OCI-LY3 (cell line): ENCODE data around the gene SNX30.

Experiments used
- H2AFZ ChIP-seq: fragments of 200-600, 300-600 bp; shearing (Covaris generic); 2 replicates; pipeline ENCODE4 v1.6.0; 2014; ENCODE audit warnings: antibody characterized with exemption, low read depth, low read length
- H3K27ac ChIP-seq: fragments of 200-600, 300-600 bp; sonication (generic); 2 replicates; pipeline ENCODE4 v1.5.1; 2014; ENCODE audit warnings: mild to moderate bottlenecking, low read length, moderate library complexity, mixed read lengths
- H3K27me3 ChIP-seq: fragments of 200-600, 300-600 bp; sonication (generic); 2 replicates; pipeline ENCODE4 v1.6.1; 2014; ENCODE audit warnings: low read depth, low read length, mixed read lengths
- H3K36me3 ChIP-seq: fragments of 200-600, 300-600 bp; sonication (generic); replicated peaks from 2 replicates; pipeline ENCODE3; 2014; ENCODE audit warnings: low read depth, low read length, mixed read lengths
- H3K4me1 ChIP-seq: fragments of 300-600, 200-600 bp; sonication (generic); 2 replicates; pipeline ENCODE4 v1.6.1; 2014; ENCODE audit warnings: low read length, mixed read lengths
- H3K4me2 ChIP-seq: fragments of 200-600, 300-600 bp; sonication (generic); 2 replicates; pipeline ENCODE4 v1.6.1; 2014; ENCODE audit warnings: low read length, mixed read lengths
- H3K4me3 ChIP-seq: fragments of 300-600, 200-600 bp; sonication (generic); 2 replicates; pipeline ENCODE4 v1.5.1; 2014; ENCODE audit warnings: antibody characterized with exemption, mild to moderate bottlenecking, low read length, moderate library complexity
- H3K79me2 ChIP-seq: fragments of 300-600, 200-600 bp; shearing (Covaris generic); 2 replicates; pipeline ENCODE4 v1.6.1; 2014; ENCODE audit warnings: mild to moderate bottlenecking, low read length, mixed read lengths
- H3K9ac ChIP-seq: fragments of 300-600, 200-600 bp; shearing (Covaris generic); 2 replicates; pipeline ENCODE4 v1.6.0; 2014; ENCODE audit warnings: mild to moderate bottlenecking, low read length, moderate library complexity
- H3K9me3 ChIP-seq: fragments of 200-600, 300-600 bp; shearing (Covaris generic); 2 replicates; pipeline ENCODE4 v1.6.1; 2014; ENCODE audit warnings: low read length, mixed read lengths; ENCODE audit not compliant: insufficient read depth
- H4K20me1 ChIP-seq: fragments of 200-600, 300-600 bp; sonication (generic); 2 replicates; pipeline ENCODE4 v1.6.1; 2016; ENCODE audit warnings: low read length, mixed read lengths; ENCODE audit not compliant: insufficient read depth
- EZH2phosphoT487 ChIP-seq: fragments of 200-600 bp; shearing (Covaris generic); IDR thresholded peaks from 2 replicates; pipeline ENCODE4 v1.6.1; 2018; ENCODE audit warnings: antibody characterized with exemption, mixed run types, low read depth
- TF ChIP-seq, protein P1 (sequence below): fragments of 200-600, 300-600 bp; sonication (generic); IDR thresholded peaks from 2 replicates; pipeline ENCODE4 v1.5.1; 2014; ENCODE audit warnings: antibody characterized with exemption, low read length, low read depth

Gene SNX30

DNA sequence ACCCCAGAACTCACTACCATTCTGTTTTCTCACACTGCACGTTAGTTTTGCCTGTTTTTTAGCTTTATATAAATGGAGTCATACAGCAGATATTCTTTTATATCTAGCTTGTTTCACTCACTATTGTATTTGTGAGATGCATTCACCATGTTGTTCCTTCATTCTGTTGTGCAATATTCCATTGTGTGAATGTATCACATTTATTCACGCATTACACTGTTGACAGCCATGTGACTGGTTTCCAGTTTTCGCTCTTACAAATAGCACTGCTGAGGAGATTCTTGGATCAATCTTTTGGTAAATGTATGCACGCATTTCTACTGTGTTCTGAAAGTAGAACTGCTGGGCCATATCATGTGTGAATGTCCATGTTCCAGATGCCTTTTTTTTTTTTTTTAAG lies 6.4 kb upstream of the SNX30 start:
- Histone ChIP-seq H3K9me3 (no peaks in the 10 kb centered on the region), H3K9ac (no peak overlapping the region), H2AFZ (no peak overlapping the region), H3K4me2 (no peak overlapping the region), H3K4me3 (no peak overlapping the region), H3K79me2 (no peaks in the 10 kb centered on the region), H3K27ac (no peak overlapping the region), H3K4me1 (peaks cover 5% of the 10 kb centered on the region), H4K20me1 (no peaks in the 10 kb centered on the region), H3K27me3 (no peaks in the 10 kb centered on the region), H3K36me3 (no peaks in the 10 kb centered on the region)
- TF ChIP-seq, protein P1, sequence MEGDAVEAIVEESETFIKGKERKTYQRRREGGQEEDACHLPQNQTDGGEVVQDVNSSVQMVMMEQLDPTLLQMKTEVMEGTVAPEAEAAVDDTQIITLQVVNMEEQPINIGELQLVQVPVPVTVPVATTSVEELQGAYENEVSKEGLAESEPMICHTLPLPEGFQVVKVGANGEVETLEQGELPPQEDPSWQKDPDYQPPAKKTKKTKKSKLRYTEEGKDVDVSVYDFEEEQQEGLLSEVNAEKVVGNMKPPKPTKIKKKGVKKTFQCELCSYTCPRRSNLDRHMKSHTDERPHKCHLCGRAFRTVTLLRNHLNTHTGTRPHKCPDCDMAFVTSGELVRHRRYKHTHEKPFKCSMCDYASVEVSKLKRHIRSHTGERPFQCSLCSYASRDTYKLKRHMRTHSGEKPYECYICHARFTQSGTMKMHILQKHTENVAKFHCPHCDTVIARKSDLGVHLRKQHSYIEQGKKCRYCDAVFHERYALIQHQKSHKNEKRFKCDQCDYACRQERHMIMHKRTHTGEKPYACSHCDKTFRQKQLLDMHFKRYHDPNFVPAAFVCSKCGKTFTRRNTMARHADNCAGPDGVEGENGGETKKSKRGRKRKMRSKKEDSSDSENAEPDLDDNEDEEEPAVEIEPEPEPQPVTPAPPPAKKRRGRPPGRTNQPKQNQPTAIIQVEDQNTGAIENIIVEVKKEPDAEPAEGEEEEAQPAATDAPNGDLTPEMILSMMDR: no peak
- no peak for TF ChIP-seq EZH2phosphoT487

- Histone ChIP-seq H3K27me3 (no peaks in the 10 kb centered on the region), H3K9me3 (no peaks in the 10 kb centered on the region), H3K4me1 (peaks cover 19% of the 10 kb centered on the region), H3K79me2 (0 out of 2 replicates have a peak, but pooled peaks cover 9% of the 10 kb centered on the region), H3K9ac (no peak overlapping the region), H2AFZ (no peak overlapping the region), H3K4me2 (no peak overlapping the region), H3K4me3 (no peak overlapping the region), H4K20me1 (no peaks in the 10 kb centered on the region), H3K36me3 (no peaks in the 10 kb centered on the region), H3K27ac (no peak overlapping the region)
- TF ChIP-seq, protein P1: no peak
- TF ChIP-seq EZH2phosphoT487: no peak
Measured at GRCh38 chr9:112747094-112747493, 3.5 kb upstream of the SNX30 start.

DNA sequence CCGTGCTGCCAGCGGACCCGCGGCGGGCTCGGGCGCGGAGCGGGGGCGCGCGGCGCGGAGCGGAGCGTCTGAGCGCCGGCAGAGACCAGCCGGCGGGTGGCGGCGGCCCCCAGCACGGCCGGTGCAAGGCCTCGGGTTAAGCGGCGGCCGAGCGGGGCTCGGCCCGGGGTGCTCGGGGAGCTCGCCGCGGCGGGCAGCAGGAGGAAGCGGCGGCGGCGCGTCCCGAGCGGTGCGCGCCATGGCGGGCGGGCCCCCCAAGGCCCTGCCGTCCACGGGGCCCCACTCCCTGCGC lies 150 bp downstream of the SNX30 start:
- Histone ChIP-seq H3K4me3 (peak overlapping the region; percentile 89), H3K9ac (peak overlapping the region; percentile 80), H3K27ac (no peak overlapping the region), H4K20me1 (no peaks in the 10 kb centered on the region), H3K4me2 (peak overlapping the region; percentile 97), H2AFZ (peak overlapping the region; percentile 81; the same call in 1 of the 2 replicates), H3K9me3 (no peaks in the 10 kb centered on the region), H3K27me3 (no peaks in the 10 kb centered on the region), H3K4me1 (peaks cover 14% of the 10 kb centered on the region), H3K79me2 (0 out of 2 replicates have a peak, but pooled peaks cover 9% of the 10 kb centered on the region), H3K36me3 (no peaks in the 10 kb centered on the region)
- no peak for TF ChIP-seq EZH2phosphoT487
- TF ChIP-seq, protein P1: no peak

- no peaks in the 10 kb centered on the region for H3K27me3 ChIP-seq
- H3K9ac ChIP-seq: peak overlapping the region; percentile 80
- H4K20me1 ChIP-seq: no peaks in the 10 kb centered on the region
- H3K9me3 ChIP-seq: no peaks in the 10 kb centered on the region
- TF ChIP-seq EZH2phosphoT487: no peak
- TF ChIP-seq, protein P1: no peak
- H3K79me2 ChIP-seq: 0 out of 2 replicates have a peak, but pooled peaks cover 9% of the 10 kb centered on the region
- H2AFZ ChIP-seq: peak overlapping the region; percentile 81
- no peaks in the 10 kb centered on the region for H3K36me3 ChIP-seq
- peak overlapping the region; percentile 97 for H3K4me2 ChIP-seq
- peak overlapping the region; percentile 89 for H3K4me3 ChIP-seq
- H3K27ac ChIP-seq: no peak overlapping the region
- H3K4me1 ChIP-seq: peaks cover 14% of the 10 kb centered on the region
Measured at GRCh38 chr9:112751056-112751795, 666 bp downstream of the SNX30 start.
